ENCODE measurements around the gene SLC52A3. TPM values are rescaled to one million over a fixed set of nuclear protein-coding genes. Genes with fewer than 3 reads are reported as not detected.

The SLC52A3 gene
- polyA plus RNA-seq, 1 donor (not counting 4 experiments of a cell fraction or from before 2014, with no cell fraction given), result 0.84 TPM

DNA sequence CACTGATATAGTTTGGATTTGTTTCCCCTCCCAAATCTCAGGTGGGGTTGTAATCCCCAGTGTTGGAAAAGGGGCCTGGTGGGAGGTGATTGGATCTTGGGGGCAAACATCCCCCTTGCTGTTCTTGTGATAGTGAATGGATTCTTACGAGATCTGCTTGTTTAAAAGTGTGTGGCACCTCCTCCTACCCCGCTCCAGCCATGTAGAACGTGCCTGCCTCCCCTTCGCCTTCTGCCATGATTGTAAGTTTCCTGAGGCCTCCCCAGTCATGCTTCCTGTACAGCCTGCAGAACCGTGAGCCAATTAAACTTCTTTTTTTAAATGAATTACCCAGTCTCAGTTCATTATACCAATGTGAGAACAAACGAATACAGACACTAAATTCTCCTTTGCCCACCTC lies 26.7 kb downstream of the SLC52A3 start:
- H3K79me2 ChIP-seq (ENCODE audit: control insufficient read depth, insufficient read depth, low read length), result no peaks in the 10 kb centered on the region
- H3K36me3 ChIP-seq (ENCODE audit: control insufficient read depth in 2 of 2, extremely low read depth in 1 of 2, insufficient read depth in 2 of 2, low read length in 2 of 2), result no peaks in the 10 kb centered on the region
- H3K27ac ChIP-seq (ENCODE audit: control insufficient read depth, insufficient read depth, low read length), result no peak overlapping the region
- H3K27me3 ChIP-seq (ENCODE audit: control insufficient read depth, extremely low read depth, insufficient read depth, low read length), result no peaks in the 10 kb centered on the region
- H3K4me3 ChIP-seq (ENCODE audit: control insufficient read depth in 2 of 3, extremely low read depth in 1 of 3, insufficient read depth in 2 of 3, low read depth in 1 of 3, low read length in 3 of 3), result no peak overlapping the region
- no peaks in the 10 kb centered on the region for H3K9me3 ChIP-seq (ENCODE audit: control insufficient read depth, low read depth, low read length)
- no peak overlapping the region for H2AFZ ChIP-seq (ENCODE audit: control insufficient read depth, low read length)
- FAIRE-seq (no peak), DNase-seq (ENCODE audit: low read depth, low spot score) (no peak)
- H3K9ac ChIP-seq (ENCODE audit: control insufficient read depth, extremely low read depth, insufficient read depth, low read length), result no peak overlapping the region
- no peaks in the 10 kb centered on the region for H4K20me1 ChIP-seq (ENCODE audit: control insufficient read depth, extremely low read depth, insufficient read depth, low read length)
- no peaks in the 10 kb centered on the region for H3K9me1 ChIP-seq (ENCODE audit: control insufficient read depth, extremely low read depth, insufficient read depth, low read length)
- no peak for TF ChIP-seq EZH2 (IDR thresholded peaks at IDR 0.05; ENCODE audit: low read length)
- TF ChIP-seq CTCF (optimal IDR thresholded peaks at IDR 0.05 in 1 of 3, IDR thresholded peaks at IDR 0.05 in 1 of 3, conservative IDR thresholded peaks at IDR 0.05 in 1 of 3; ENCODE audit: extremely low read depth in 1 of 3, insufficient read depth in 2 of 3, low read length in 3 of 3), result no peak
- no peaks in the 10 kb centered on the region for H3K4me1 ChIP-seq (ENCODE audit: control insufficient read depth, extremely low read depth, insufficient read depth, low read length)
- no peak overlapping the region for H3K4me2 ChIP-seq (ENCODE audit: control insufficient read depth, extremely low read depth, insufficient read depth, low read depth, low read length)
- dilution Hi-C loops (cut with MboI; ENCODE audit: extremely low pct_ligation_motif_present, low sequenced_read_pairs), result no loop called here

DNA sequence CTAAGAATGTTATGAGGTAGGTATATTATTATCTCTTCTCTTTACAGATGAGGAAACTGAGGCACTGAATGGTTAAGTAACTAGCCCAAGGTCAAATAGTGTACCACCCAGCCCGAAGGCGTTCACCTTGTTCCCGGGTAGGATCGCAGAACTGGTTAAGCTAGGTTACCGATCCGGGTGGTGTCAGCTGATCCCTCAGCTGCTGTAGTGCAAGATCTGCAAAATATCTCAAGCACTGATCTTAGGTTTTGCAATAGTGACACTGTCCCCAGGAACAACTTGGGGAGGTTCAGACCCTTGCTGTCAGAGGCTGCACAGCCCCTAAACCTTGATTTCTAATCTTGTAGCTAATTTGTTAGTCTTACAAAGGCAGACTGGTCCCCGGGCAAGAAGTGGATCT lies 28.1 kb downstream of the SLC52A3 start:
- TF ChIP-seq EZH2 (IDR thresholded peaks at IDR 0.05; ENCODE audit: low read length), result no peak
- TF ChIP-seq CTCF (optimal IDR thresholded peaks at IDR 0.05 in 1 of 3, IDR thresholded peaks at IDR 0.05 in 1 of 3, conservative IDR thresholded peaks at IDR 0.05 in 1 of 3; ENCODE audit: extremely low read depth in 1 of 3, insufficient read depth in 2 of 3, low read length in 3 of 3), result no peak
- Histone ChIP-seq H3K4me3 (ENCODE audit: control insufficient read depth in 2 of 3, extremely low read depth in 1 of 3, insufficient read depth in 2 of 3, low read depth in 1 of 3, low read length in 3 of 3) (no peak overlapping the region), H2AFZ (ENCODE audit: control insufficient read depth, low read length) (no peak overlapping the region), H3K4me1 (ENCODE audit: control insufficient read depth, extremely low read depth, insufficient read depth, low read length) (no peaks in the 10 kb centered on the region), H3K27me3 (ENCODE audit: control insufficient read depth, extremely low read depth, insufficient read depth, low read length) (no peaks in the 10 kb centered on the region), H3K9me1 (ENCODE audit: control insufficient read depth, extremely low read depth, insufficient read depth, low read length) (no peaks in the 10 kb centered on the region), H3K79me2 (ENCODE audit: control insufficient read depth, insufficient read depth, low read length) (no peaks in the 10 kb centered on the region), H3K9ac (ENCODE audit: control insufficient read depth, extremely low read depth, insufficient read depth, low read length) (no peak overlapping the region), H4K20me1 (ENCODE audit: control insufficient read depth, extremely low read depth, insufficient read depth, low read length) (no peaks in the 10 kb centered on the region), H3K27ac (ENCODE audit: control insufficient read depth, insufficient read depth, low read length) (no peak overlapping the region), H3K9me3 (ENCODE audit: control insufficient read depth, low read depth, low read length) (no peaks in the 10 kb centered on the region), H3K36me3 (ENCODE audit: control insufficient read depth in 2 of 2, extremely low read depth in 1 of 2, insufficient read depth in 2 of 2, low read length in 2 of 2) (no peaks in the 10 kb centered on the region), H3K4me2 (ENCODE audit: control insufficient read depth, extremely low read depth, insufficient read depth, low read depth, low read length) (no peak overlapping the region)
- dilution Hi-C loops (cut with MboI; ENCODE audit: extremely low pct_ligation_motif_present, low sequenced_read_pairs), result no loop called here
- FAIRE-seq, result no peak
- no peak for DNase-seq (ENCODE audit: low read depth, low spot score)
